GM12872 (cell line): ENCODE data around the gene IFI27L2.

Experiments used
- TF ChIP-seq, protein P1 (sequence below): IDR thresholded peaks from 3 replicates; pipeline ENCODE4 v1.5.1; 2011; ENCODE audit warnings: low read depth, mild to moderate bottlenecking, low read length, moderate library complexity; ENCODE audit not compliant: insufficient read depth

IFI27L2 gene

DNA sequence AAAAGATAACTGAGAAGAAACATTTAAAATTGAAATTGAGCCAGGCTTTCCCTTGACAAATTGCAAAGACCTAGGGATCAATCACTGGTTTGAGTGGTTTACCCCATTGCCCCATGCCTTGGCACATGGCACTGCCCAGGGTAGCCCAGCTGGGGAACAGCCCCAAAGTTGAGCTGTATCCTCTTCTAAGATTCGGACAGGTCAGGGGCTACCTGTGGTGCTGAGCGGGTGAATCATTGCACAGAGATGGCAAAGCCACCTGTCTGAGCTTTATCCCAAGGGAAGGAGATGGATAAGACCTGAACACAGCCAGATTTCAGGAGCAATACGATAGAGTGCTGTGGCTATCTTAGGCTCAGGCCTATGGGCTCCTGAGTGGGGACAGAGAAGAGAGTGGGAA lies 7.0 kb downstream of the IFI27L2 start:
- TF ChIP-seq, protein P1, sequence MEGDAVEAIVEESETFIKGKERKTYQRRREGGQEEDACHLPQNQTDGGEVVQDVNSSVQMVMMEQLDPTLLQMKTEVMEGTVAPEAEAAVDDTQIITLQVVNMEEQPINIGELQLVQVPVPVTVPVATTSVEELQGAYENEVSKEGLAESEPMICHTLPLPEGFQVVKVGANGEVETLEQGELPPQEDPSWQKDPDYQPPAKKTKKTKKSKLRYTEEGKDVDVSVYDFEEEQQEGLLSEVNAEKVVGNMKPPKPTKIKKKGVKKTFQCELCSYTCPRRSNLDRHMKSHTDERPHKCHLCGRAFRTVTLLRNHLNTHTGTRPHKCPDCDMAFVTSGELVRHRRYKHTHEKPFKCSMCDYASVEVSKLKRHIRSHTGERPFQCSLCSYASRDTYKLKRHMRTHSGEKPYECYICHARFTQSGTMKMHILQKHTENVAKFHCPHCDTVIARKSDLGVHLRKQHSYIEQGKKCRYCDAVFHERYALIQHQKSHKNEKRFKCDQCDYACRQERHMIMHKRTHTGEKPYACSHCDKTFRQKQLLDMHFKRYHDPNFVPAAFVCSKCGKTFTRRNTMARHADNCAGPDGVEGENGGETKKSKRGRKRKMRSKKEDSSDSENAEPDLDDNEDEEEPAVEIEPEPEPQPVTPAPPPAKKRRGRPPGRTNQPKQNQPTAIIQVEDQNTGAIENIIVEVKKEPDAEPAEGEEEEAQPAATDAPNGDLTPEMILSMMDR, result no peak

DNA sequence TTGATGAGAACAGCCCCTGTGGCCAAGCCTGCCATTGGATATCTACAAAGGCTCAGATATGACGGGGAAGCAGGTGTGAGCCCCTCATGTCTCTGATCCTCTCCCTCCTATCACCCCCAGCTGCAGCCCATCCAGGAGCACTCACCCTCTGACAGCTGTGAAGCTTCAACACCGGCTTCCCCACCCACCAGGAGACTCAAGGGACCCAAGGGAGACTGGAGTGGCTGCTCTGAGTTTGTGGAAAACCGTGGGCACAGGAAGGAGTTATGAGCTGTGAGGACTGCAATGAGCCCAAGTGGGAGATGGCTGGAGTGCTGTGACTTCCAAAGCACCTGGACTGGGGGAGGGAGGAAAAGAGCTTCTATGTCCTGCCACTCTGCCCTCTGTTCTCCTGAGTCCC lies 7.9 kb downstream of the IFI27L2 start:
- TF ChIP-seq, protein P1, result no peak

DNA sequence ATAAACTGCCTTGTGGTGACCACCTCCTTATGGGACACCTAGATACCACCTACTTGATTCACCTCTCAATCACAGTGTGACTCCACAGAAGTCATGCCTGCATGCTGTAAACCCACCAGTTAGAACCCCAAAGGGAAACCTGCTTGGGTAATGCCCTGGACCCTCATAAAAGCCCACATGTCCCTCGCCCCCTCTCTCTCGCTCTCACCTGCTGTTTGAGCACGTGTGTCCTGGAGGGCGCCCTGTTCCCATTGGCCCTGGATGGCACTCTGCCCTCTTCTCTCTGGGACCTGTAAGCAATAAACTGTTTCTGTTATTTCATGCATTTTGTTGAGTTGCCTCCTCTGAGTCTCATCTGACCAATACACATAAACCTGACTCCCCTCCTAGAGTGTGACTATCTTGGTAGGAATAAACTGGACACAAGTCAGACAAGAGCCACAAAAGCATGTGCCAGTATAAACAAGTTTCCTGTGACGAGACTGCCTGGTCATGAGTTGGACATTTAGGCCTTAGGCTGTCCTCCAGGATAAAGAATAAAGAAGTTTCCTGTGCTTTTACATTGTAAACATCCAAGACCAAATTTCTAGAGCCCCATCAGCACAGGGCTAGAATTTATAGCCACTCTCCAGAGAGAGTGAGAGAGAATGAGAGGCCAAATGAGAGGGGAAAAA lies 8.6 kb downstream of the IFI27L2 start:
- TF ChIP-seq, protein P1, result no peak

DNA sequence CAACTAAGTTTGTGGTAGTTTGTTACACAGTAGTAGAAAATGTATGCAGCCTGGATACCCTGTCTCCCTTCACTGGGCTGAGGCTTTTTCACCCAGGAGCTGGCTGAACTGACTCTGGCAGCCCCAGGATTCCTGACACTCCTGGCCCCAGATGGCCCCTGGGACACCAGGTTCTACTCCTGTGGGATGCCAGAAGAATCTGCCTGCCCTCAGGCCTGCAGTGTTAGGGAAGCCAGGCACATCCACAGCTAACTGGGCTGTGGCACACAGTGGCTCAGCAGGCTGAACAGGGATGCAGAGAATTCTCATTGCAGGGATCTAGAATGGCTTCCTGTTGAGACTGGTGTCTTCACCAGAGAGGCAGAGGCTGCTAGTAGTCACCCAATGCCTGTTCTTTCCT lies 10.3 kb downstream of the IFI27L2 start:
- TF ChIP-seq, protein P1, result no peak

DNA sequence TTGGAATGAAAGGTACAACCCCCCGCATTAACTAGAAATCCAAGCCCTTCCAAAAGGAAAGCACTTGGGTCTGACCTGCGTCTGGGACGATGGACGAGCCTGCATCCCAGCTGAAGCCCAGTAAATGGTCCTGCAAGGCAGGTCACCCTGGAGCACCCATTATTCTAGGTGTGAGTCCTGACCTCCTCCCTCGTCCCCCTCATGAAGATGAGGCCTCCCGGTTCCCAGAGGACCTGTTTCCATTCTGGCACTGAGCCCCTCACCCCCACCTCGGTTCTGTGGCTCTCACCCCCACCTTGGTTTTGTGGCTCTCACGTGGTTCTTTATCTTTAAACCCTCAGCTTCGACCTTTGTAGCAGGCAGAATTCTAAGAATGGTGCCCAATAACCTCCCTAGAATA lies 11.5 kb downstream of the IFI27L2 start:
- TF ChIP-seq, protein P1, result no peak

DNA sequence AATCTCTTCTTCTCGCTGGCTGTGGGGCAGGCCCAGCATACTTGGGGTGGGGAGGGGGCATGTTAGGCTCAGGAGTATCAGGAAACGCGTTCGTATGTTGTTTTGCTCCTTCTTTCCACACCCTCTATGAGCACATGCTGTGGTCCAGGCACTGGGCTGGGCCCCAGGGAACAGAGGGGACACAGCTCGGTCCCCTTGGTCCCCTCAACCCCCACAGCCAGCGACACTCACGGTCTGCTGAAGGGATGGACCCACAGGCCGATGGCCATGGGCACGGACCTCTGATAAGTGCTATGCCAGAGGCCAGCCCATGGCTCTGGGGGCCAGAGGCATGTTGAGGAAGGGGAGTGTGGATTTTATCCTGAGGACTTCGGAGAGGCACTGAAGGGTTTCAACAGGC lies 12.7 kb downstream of the IFI27L2 start:
- TF ChIP-seq, protein P1, result no peak

DNA sequence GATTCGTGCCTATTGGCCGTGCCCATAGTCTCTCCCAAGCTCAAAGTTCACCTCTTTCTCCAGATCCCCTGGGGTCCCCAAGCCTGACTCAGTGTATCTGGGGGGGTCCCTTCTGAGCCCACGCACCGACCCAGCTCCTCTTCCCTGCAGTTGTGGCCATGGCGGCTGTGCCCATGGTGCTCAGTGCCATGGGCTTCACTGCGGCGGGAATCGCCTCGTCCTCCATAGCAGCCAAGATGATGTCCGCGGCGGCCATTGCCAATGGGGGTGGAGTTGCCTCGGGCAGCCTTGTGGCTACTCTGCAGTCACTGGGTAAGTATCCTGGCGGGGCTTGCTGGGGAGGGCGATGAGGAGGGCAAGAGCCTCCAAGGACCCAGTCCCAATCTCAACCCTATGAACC lies 13.8 kb downstream of the IFI27L2 start:
- TF ChIP-seq, protein P1, result no peak
